H1 (cell line): ENCODE data around the gene DNAJA1. TPM values are rescaled to one million over a fixed set of nuclear protein-coding genes. Genes with fewer than 3 reads are reported as not detected.

Source experiments
- CBX8 ChIP-seq: fragments of 300-800, 300-1000 bp; sonication (generic); IDR thresholded peaks from 2 replicates; pipeline ENCODE4 v1.7.1; 2016; ENCODE audit warnings: low read depth, low read length, borderline replicate concordance
- EP300 ChIP-seq, 2 experiments: IDR thresholded peaks; 1 replicate in 1 of 2; 2 replicates in 1 of 2; pipeline ENCODE4 v1.6.1; 2011 to 2012; ENCODE audit warnings: low read depth in 2 of 2, low read length in 2 of 2, mild to moderate bottlenecking in 2 of 2, borderline replicate concordance in 1 of 2, inconsistent platforms in 1 of 2, moderate library complexity in 1 of 2
- FOSL1 ChIP-seq: IDR thresholded peaks from 2 replicates; pipeline ENCODE4 v1.6.1; 2011; ENCODE audit warnings: mild to moderate bottlenecking, low read depth, low read length, moderate library complexity; ENCODE audit not compliant: insufficient read depth
- polyA plus RNA-seq, 7 experiments: library from polyadenylated mRNA; depleted of rRNA in 3 of 7; stranded (reverse) in 5 of 7; unstranded in 2 of 7; fragments of >200 nt in 5 of 7; fragments of 200-250 nt in 2 of 7; gene quantifications; 1 replicate in 5 of 7; 2 replicates in 1 of 7; 4 replicates in 1 of 7; pipeline versions ENCODE4 v1.2.1 to v1.2.3, GENCODE V29; 2011 to 2013; ENCODE audit warnings: missing spikeins in 2 of 7, mixed read lengths in 2 of 7
- total RNA-seq: library from RNA; stranded (reverse); fragmentation: NEBNext Ultra II Directional; extraction: Animal tissue kit (Norgen Biotek cat#: 25700); gene quantifications from 2 replicates; pipeline ENCODE4 v1.2.1, GENCODE V29; 2021

DNAJA1 gene
- total and polyA plus RNA-seq, 2 of the 8 experiments (the other 6 are each of a cell fraction or from before 2014, with no cell fraction given), result 54.4 to 159 TPM

DNA sequence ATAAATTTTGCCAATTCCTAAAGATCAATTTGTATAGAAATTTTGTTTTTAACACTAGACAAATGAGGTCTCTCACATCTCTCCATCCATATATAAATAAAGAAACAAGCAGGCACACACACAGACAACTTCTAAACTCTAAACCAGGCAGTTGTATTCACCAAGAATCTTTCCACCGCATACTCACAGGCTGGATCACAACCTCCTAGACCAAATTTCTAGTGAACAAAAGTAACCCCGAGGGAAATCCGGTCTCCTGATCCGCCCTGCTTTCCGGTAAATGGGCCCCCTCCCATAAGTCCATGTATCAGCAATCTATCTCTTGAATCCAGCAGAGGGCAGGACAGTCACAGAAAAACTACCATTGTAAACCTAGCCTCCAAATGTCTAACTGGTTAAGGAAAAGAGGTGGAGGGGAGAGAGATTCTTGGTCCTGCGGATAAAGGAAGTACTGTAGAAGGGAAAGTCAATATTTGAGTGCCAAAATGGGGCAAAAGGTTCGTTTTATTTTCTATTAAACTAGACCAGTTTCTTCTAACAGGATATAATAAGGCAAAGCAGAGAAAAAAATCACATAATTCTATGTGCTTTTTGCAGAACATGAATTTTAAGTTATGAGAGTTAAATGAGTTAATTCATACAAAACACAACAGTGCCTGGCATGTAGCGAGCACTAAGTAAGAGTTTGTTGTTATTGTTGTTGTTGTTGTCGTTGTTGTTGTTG, 56.2 kb downstream of the DNAJA1 start (continued):
- TF ChIP-seq EP300 (IDR thresholded peaks at IDR 0.05; ENCODE audit: borderline replicate concordance in 1 of 2, low read depth in 2 of 2, low read length in 2 of 2), result no peak
- TF ChIP-seq CBX8, result no peak
- no peak for TF ChIP-seq FOSL1
